SH-SY5Y (cell line): ENCODE results near the gene ARHGEF17.

ENCODE experiments used
- GATA2 ChIP-seq: IDR thresholded peaks from 2 replicates; pipeline ENCODE4 v1.6.1; 2011; ENCODE audit warnings: mild to moderate bottlenecking, low read depth, low read length
- GATA3 ChIP-seq: IDR thresholded peaks from 2 replicates; pipeline ENCODE4 v1.6.1; 2011; ENCODE audit warnings: low read depth, mild to moderate bottlenecking, low read length, moderate library complexity

DNA sequence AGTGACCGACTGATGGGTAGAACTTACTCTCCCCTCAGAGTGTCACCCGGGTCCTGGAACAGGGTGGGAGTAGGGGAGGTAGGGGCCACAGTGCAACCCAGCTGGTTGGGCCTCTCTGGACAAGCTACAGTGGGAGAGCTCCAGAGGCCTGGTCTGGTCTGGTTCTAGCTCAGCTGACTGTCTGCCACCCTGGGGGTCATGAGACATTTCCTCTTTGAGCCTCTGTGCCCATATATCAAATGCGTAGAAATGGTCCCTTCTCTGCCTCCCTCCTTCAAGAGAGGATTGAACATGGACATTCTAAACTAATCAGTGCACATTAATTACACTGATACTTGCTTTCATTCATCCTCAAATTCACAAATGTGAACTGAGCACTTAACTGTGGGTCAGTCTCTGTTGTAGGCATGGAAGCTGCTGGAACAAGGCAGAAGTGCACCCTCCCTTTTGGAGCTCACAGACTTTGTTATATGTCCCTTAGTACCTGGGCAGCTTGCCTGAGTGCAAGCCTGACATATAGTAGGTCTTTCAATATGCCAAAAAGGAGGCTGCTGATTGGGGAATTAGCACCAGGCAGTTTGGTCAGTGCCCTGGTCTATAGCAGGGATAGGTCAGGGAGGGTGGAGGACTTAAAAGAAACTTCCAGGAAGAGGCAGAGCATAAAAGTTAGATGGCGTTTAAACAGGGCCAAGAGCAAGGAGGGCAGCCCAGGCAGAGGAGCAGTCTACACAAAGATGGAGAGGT is 25.7 kb downstream of the ARHGEF17 start:
- TF ChIP-seq GATA3, result no peak
- no peak for TF ChIP-seq GATA2
